Nephron progenitor cell (in vitro differentiated cells): ENCODE measurements around the gene BTNL8.

ENCODE experiments used
- DNase-seq: peaks from one replicate; pipeline ENCODE4 v3.0.0; 2021
- H3K27ac Mint-ChIP-seq: 2 replicates; pipeline ENCODE4 v1.8.0; 2021; ENCODE audit warnings: mild to moderate bottlenecking, moderate library complexity, mixed read lengths
- H3K27me3 Mint-ChIP-seq: 2 replicates; pipeline ENCODE4 v1.8.0; 2021; ENCODE audit warnings: mild to moderate bottlenecking, low read depth, mixed read lengths; ENCODE audit not compliant: poor library complexity
- H3K36me3 Mint-ChIP-seq: 2 replicates; pipeline ENCODE4 v1.8.0; 2021; ENCODE audit warnings: low read depth, mixed read lengths
- H3K4me1 Mint-ChIP-seq: 2 replicates; pipeline ENCODE4 v1.8.0; 2021; ENCODE audit warnings: mixed read lengths
- H3K4me3 Mint-ChIP-seq: 2 replicates; pipeline ENCODE4 v1.8.0; 2021; ENCODE audit warnings: mild to moderate bottlenecking, moderate library complexity, mixed read lengths
- H3K9me3 Mint-ChIP-seq: 2 replicates; pipeline ENCODE4 v1.8.0; 2021; ENCODE audit warnings: mild to moderate bottlenecking, moderate library complexity, mixed read lengths
- TF ChIP-seq, protein P1 (sequence below): fragments of 200-600 bp; sonication (generic); IDR thresholded peaks from 2 replicates; pipeline ENCODE4 v1.5.0; 2021; ENCODE audit warnings: antibody characterized with exemption

The BTNL8 gene

DNA sequence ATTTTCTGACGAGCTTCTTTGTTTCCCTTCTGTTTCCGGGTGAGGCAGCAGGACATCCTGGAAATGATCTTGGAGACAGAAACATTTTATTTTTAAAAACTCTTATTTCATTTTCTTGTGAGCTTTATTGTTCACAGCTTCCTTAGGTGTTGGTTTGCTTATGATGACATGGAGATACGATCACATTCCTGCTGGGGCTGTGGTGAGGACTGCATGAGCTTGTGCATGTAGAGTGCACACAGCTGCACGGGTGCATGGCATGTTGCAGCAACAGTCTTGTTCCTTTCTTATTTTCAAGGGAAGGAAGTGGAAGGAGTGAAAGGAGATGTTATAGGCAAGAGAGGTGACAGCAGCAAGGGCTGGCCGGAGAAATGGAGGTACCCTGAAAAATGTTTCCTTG is 1.2 kb downstream of the BTNL8 start:
- TF ChIP-seq, protein P1, sequence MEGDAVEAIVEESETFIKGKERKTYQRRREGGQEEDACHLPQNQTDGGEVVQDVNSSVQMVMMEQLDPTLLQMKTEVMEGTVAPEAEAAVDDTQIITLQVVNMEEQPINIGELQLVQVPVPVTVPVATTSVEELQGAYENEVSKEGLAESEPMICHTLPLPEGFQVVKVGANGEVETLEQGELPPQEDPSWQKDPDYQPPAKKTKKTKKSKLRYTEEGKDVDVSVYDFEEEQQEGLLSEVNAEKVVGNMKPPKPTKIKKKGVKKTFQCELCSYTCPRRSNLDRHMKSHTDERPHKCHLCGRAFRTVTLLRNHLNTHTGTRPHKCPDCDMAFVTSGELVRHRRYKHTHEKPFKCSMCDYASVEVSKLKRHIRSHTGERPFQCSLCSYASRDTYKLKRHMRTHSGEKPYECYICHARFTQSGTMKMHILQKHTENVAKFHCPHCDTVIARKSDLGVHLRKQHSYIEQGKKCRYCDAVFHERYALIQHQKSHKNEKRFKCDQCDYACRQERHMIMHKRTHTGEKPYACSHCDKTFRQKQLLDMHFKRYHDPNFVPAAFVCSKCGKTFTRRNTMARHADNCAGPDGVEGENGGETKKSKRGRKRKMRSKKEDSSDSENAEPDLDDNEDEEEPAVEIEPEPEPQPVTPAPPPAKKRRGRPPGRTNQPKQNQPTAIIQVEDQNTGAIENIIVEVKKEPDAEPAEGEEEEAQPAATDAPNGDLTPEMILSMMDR = no peak

DNA sequence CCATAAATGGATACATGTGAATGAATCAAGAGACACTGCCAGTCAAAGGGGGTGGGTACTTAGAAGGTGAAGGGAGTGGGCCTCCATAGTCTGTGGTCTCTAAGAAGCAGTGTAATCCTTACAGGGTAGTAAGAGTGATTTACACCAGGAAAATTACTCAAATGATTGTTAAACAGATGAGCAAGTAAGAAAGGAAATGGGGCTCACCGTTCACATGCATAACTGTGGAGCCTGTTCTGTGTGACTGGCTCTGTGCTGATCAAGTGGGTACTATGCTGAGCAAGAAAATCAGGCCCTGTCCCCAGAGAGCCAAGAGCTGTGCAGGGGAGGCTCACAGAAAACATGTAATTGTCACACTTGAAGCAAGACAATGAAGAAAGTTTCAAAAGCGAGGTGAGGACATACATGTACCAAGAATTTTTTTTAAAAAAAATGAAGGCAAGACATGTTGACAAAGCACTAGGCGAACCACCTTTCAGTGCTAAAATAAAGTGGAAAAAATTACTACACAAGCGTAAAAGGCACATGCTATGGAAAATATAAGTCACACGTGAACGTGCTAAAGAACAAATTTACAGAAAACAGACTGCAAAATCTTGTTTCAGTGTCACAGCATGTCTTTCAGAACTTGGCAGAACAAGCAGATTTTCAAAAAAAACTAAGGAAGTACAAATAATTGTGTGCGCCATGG is 2.5 kb downstream of the BTNL8 start:
- H3K9me3 Mint-ChIP-seq = peaks cover 7% of the 10 kb centered on the region
- DNase-seq = no peak
- no peaks in the 10 kb centered on the region for H3K36me3 Mint-ChIP-seq
- no peak overlapping the region for H3K4me3 Mint-ChIP-seq
- no peak overlapping the region for H3K27ac Mint-ChIP-seq
- TF ChIP-seq, protein P1 = no peak
- H3K4me1 Mint-ChIP-seq = no peaks in the 10 kb centered on the region
- H3K27me3 Mint-ChIP-seq = peaks cover 17% of the 10 kb centered on the region

More for the DNA sequence above, 1.2 kb downstream of the BTNL8 start:
- H3K4me1 Mint-ChIP-seq = no peaks in the 10 kb centered on the region
- no peaks in the 10 kb centered on the region for H3K36me3 Mint-ChIP-seq
- H3K9me3 Mint-ChIP-seq = peaks cover 17% of the 10 kb centered on the region
- peaks cover 17% of the 10 kb centered on the region for H3K27me3 Mint-ChIP-seq
- H3K4me3 Mint-ChIP-seq = no peak overlapping the region
- no peak for DNase-seq
- no peak overlapping the region for H3K27ac Mint-ChIP-seq

DNA sequence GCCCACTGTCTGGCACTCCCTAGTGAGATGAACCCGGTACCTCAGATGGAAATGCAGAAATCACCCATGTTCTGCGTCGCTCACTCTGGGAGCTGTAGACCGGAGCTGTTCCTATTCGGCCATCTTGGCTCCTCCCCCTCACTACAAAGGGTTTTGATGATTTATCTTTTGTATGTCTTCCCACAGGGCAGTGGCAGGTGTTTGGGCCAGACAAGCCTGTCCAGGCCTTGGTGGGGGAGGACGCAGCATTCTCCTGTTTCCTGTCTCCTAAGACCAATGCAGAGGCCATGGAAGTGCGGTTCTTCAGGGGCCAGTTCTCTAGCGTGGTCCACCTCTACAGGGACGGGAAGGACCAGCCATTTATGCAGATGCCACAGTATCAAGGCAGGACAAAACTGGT is 9.4 kb downstream of the BTNL8 start:
- Mint-ChIP-seq H3K4me3 (no peak overlapping the region), H3K27ac (peak overlapping the region; percentile 66), H3K4me1 (peaks cover 15% of the 10 kb centered on the region)

DNA sequence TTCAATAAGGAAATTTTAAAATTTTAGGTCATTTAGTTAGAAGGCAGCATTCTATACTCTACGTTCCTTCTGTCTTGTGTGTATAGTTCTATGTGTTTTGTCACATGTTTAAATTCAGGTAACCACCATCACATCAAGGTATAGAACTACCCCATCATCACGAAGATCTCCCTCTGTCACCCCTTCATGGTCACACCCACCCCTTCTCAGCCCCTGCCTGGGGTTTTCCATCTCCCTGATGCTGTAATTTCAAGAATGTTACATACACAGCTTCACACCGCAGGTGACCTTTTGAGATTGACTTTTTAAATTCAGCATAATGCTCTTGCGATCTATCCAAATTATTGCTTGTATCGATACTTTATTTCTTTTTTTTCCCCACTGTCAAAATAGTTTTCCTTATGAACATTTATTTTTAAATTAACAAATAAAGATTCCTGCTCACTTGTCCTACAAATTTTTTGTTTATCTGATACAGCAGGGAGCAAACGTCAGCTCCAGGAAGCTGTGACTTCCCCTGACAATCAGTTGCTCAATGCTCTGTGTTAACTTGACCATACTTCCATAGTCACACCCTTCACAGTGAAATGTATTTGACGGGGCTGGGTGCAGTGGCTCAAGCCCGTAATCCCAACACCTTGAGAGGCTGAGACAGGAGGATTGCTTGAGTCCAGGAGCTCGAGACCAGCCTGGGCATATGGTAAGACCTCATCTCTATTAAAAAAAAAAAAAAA is 10.2 kb downstream of the BTNL8 start:
- peaks cover 26% of the 10 kb centered on the region for H3K9me3 Mint-ChIP-seq
- peaks cover 5% of the 10 kb centered on the region for H3K36me3 Mint-ChIP-seq

More for the DNA sequence above, 9.4 kb downstream of the BTNL8 start:
- Mint-ChIP-seq H3K36me3 (peaks cover 5% of the 10 kb centered on the region), H3K9me3 (peaks cover 26% of the 10 kb centered on the region), H3K27me3 (peaks cover 8% of the 10 kb centered on the region)
- TF ChIP-seq, protein P1 = no peak
- no peak for DNase-seq

DNA sequence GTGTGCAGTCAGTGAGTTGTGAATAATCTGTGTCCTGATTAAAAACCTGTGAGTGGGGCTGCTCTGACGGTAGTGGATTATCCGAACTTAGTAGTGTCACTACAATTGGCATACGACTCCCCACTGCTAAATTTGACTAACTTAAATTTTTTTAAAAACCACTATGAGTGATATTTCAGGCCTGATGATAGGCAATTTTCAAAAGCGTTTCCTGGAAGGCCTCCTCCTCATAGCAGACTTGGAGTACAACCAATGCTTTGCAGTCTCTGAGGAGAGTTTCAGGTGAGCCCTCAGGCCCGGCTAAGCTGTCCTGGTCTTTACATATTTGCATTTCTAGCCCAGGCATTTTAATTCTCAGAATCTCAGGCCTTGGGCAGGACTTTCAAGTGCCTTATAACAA is 10.8 kb downstream of the BTNL8 start:
- DNase-seq = no peak
- no peak overlapping the region for H3K27ac Mint-ChIP-seq
- H3K36me3 Mint-ChIP-seq = peaks cover 5% of the 10 kb centered on the region
- H3K4me3 Mint-ChIP-seq = no peak overlapping the region
- H3K4me1 Mint-ChIP-seq = peaks cover 15% of the 10 kb centered on the region
- TF ChIP-seq, protein P1 = no peak
- H3K9me3 Mint-ChIP-seq = peaks cover 26% of the 10 kb centered on the region
- peaks cover 8% of the 10 kb centered on the region for H3K27me3 Mint-ChIP-seq

More for the DNA sequence above, 10.2 kb downstream of the BTNL8 start:
- Mint-ChIP-seq H3K27ac (no peak overlapping the region), H3K4me1 (peaks cover 15% of the 10 kb centered on the region), H3K27me3 (peaks cover 8% of the 10 kb centered on the region), H3K4me3 (no peak overlapping the region)
- no peak for DNase-seq
- TF ChIP-seq, protein P1 = no peak
